GM12801 (cell line): ENCODE results near the gene DUS1L.

Experiments used
- CTCF ChIP-seq: IDR thresholded peaks from one replicate; pipeline ENCODE4 v1.5.1; 2011; ENCODE audit warnings: control low read depth; ENCODE audit not compliant: insufficient read length; ENCODE audit errors: extremely low read depth

The DUS1L gene

GRCh38 chr17:82024859-82025258 is 40.7 kb downstream of the DUS1L start:
- TF ChIP-seq CTCF: no peak

- no peak for TF ChIP-seq CTCF
Observed at GRCh38 chr17:82023447-82024241, 42.0 kb downstream of the DUS1L start.

GRCh38 chr17:82022981-82023446 is 42.6 kb downstream of the DUS1L start, which contains the start of gene LRRC45:
Gene LRRC45 (plus strand): TSS chr17:82023305. CDS start chr17:82023644, 339 bp downstream.
- no peak for TF ChIP-seq CTCF

- no peak for TF ChIP-seq CTCF
Observed at GRCh38 chr17:82022310-82022980, 43.2 kb downstream of the DUS1L start, which contains the start of gene CENPX. Gene CENPX (minus strand): TSS chr17:82022878. CDS start chr17:82022861, 17 bp downstream.

GRCh38 chr17:82021900-82022309 is 43.7 kb downstream of the DUS1L start:
- no peak for TF ChIP-seq CTCF

- no peak for TF ChIP-seq CTCF
Observed at GRCh38 chr17:82021107-82021899, 44.3 kb downstream of the DUS1L start.
